ENCODE measurements around the gene LMLN.
"Not testable (repeated sequence)": the region's sequence is repeated elsewhere in the genome, so short reads cannot be mapped to it uniquely, and the experiment has no call there.

The LMLN gene

GRCh38 chr3:197959891-197960693 is at the start of gene LMLN:
TSS of gene LMLN (plus strand) at chr3:197960217. CDS start at chr3:197960246, 29 bp downstream.
- DNase-seq (ENCODE audit: low read depth in 2 of 2): peak; percentile 88 to 93

- no peak for DNase-seq (ENCODE audit: low read depth in 2 of 2)
These were observed 47.1 kb upstream of the LMLN start for GRCh38 chr3:197912741-197913476.

DNA sequence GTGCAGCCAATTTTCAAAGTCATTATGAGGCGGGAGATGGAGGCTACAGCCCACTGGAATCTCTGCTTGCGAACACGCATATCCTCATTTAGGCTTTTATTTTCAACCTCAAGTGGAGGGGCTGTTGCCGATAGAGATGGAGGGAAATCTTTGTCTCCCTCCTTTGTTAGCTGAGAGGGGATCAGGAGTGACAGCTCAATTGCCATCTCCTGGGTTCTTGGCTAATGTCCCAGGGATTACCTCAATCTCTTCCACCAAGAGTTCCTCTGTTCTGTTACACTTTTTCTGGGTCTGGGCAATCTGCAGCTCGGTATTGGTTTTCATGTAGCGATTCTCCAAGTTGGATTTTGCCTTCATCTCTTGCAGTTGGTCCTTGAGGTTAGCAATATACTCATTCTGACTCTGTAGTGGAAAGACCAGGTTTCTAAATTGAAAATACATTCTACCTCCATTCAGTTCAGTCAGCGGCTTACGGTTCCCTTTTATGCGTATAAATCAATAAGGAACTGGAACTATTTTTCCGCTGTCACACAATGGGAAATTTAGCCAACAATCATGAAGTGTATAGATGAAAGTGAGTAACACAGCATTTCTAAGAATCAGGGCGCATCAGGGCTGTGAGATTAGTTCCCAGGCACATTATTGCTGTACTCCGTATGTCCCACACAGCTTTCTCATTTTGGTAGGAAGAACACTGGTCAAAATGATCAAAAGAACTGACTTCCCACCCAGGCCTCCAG is 46.2 kb upstream of the LMLN start:
- no peak for DNase-seq (ENCODE audit: low read depth in 2 of 2)

DNA sequence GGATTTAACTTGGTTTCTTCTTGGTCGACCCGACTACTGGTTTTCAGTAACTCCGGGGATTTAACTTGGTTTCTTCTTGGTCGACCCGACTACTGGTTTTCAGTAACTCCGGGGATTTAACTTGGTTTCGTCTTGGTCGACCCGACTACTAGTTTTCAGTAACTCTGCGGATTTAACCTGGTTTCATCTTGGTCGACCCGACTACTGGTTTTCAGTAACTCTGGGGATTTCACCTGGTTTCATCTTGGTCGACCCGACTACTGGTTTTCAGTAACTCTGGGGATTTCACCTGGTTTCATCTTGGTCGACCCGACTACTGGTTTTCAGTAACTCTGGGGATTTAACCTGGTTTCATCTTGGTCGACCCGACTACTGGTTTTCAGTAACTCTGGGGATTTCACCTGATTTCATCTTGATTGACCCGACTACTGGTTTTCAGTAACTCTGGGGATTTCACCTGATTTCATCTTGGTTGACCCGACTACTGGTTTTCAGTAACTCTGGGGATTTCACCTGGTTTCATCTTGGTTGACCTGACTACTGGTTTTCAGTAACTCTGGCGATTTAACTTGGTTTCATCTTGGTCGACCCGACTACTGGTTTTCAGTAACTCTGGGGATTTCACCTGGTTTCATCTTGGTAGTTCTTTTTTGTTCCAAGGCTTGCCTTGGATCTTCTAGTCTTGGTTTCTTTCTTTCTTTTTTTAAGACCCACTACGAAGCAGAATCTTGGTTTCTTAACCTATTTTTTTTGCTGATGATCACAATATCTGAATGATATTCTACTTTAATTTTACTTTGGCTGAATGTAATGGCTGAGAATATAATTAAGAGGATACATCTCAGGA is 38.4 kb upstream of the LMLN start:
- DNase-seq (ENCODE audit: low read depth in 2 of 2): not testable (repeated sequence)

DNA sequence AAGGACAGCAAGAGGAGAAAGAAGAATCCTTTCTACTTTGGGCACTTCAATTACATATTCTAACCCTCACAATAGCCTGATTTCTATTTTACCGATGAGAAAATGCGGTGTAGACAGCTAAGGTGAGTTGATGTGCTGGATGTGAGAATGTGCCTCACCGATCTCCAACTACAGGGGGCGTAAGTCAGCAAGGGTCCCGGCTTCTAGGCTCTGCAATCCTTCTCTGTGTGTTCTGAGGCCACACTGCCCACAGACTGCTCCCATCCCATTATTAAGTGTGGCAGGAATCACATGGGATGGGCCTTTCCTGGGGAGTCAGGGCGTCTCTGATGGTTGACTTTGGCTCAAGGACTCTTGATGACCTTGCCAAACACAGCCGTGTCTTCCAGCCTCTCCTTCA is 33.6 kb upstream of the LMLN start:
- no peak for DNase-seq (ENCODE audit: low read depth in 2 of 2)

DNA sequence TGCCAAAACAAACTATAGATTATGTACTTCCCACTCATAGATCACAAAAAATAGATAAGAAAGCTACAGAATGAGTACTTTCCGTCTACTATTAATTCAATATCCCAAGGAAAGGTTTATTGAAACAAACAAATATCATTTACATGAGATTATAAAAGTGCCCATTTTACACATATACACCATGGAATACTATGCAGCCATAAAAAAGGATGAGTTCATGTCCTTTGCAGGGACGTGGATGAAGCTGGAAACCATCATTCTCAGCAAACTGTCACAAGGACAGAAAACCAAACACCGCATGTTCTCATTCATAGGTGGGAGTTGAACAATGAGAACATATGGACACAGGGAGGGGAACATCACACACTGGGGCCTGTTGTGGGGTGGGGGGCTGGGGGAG is 32.4 kb upstream of the LMLN start:
- not testable (repeated sequence) for DNase-seq (ENCODE audit: low read depth in 2 of 2)

DNA sequence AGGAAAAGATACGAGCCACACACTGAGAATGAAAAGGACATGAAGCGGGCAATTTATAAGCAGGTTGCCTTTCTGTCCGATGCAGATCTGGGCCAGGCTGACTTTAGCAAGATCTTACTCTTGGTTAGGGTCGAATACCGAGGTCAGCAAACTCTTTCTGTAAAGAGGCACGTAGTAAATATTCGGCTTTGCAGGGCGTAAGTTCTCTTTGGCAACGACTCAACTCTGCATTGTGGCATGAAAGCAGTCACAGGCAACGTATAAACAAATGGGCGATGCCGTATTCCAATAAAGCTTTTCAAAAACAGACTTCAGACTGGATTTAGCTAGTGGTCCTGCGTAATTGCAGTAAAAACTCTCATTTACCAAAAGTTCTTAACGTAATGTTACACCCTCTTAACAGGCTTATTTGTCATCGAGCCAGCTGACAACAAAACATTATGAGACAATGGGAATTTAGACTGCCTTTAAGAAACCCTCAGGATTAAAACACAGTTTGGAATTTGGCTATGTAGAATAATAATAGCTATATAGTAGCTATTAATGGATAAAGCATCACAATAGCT is 23.1 kb upstream of the LMLN start:
- no peak for DNase-seq (ENCODE audit: low read depth in 2 of 2)

DNA sequence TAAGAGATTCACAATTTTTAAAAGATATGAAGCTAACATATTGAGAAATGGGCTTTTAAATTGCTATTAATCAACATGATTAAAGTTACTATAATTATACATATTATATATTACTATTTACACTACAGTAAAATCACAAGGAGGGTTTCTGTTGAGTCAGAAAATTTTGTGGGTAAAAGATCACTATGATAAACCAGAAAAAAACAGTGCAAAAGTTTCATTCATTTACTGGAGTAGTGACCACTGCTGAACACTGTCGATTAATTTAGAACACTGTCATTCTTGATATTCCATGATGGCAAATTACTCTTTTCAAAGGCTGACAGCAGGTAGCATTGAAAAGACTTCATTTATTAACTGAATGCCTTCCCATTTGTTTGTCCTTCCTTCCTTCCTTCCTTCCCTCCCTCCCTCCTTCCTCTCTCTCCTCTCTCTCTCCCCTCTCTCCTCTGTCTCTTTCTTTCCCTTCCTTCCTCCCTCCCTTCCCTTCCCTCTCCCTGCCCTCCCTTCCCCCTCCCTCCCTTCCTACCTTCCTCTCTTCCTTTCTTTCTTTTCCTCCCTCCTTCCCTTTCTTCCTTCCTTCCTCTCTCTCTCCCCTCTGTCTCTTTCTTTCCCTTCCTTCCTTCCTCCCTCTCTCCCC is 19.2 kb upstream of the LMLN start:
- DNase-seq (ENCODE audit: low read depth in 2 of 2): no peak

GRCh38 chr3:197942956-197943556 is 17.0 kb upstream of the LMLN start:
- no peak for DNase-seq (ENCODE audit: low read depth in 2 of 2)

DNA sequence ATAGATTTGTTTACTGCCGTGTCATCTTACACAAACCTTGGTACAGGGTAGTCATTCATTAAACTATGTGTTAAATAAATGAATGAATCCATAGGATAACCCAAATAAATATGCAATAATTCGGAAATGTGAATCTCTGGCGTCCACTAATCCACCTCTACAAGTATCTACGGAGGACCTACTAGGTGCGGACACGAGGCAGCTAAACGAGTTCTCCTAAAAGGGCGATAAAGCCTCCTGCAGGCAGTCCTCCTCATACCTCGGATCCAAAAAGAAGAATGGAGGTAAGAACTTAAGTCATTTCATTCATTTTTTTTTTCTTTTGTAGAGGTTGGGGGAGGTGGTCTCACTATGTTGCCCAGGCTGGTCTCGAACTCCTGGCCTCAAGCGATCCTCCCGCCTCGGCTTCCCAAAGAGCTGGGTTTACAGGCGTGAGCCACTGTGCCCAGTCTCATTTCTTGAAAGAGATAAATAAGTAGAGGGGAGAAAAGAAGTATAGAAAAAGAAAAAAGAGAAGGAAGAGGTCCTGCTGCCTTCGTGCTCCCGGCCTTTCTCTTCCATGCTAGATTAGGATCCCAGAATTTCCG is 10.7 kb upstream of the LMLN start:
- no peak for DNase-seq (ENCODE audit: low read depth in 2 of 2)

DNA sequence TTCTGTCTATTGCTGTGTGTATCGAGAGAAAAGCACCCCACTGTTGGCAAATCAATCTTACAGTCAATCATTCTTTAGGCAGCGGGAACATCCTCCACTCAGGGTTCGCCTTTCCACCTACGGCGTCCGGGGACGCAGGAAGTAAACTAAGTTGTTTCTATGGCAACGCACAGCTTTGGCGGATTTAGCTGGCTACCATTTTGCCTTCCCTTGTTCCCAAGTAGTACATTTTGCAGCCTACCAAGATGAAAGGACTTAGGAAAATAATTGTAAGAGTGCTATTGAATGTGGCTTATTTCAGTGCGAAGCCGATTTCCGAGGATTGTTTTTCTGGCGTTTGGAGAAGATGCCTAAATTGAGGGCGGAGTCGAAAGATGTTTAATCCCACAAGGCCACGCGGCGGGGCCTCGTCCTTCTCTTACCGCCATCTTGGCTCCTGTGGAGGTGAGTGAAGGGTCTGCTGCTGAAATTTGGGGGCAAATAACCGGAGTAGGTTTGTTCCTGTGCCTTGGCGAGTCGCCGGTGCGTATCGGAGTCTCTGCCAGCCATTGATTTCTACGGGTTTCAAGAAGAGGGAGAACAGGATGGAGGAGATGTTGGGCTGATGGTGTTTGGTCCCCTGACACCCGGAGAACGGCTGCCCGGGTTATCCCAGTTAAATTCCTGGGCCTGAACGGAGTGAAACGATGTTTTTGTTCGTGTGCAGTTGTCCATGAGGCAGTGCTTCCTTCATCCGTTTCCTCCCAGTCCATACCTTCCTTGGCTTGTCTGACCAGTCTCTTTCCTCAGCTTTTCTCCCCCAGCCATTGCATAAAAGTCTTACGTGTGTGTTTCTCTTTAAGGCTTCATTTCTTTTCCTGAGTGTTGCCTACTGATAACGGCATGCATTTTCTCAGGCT is 10.0 kb upstream of the LMLN start, which contains the start of gene RPL35A:
TSS of gene RPL35A (plus strand) at position 413 of the 899 bp plus-strand sequence. CDS start 778 bp downstream, outside the sequence.
- peak; percentile 65 to 74 for DNase-seq (ENCODE audit: low read depth in 2 of 2)

DNA sequence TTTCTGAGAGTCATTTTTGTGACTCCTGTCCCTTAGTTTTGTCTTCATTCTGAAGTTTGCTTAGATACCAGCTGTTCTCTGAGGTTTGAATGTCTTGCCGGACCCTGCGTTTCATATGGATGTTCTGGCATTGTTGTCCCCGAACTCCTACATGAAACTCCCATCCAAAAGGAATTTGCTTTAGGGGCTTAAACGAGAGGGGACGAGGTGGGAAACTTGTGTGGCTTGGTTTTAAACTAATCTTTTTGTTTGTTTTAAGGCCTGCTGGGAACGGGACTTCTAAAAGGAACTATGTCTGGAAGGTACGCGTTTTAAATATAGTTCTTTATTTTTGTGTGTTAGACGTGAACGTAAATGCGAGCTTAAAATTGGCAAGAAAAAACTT is 9.3 kb upstream of the LMLN start:
- DNase-seq (ENCODE audit: low read depth in 2 of 2): no peak

DNA sequence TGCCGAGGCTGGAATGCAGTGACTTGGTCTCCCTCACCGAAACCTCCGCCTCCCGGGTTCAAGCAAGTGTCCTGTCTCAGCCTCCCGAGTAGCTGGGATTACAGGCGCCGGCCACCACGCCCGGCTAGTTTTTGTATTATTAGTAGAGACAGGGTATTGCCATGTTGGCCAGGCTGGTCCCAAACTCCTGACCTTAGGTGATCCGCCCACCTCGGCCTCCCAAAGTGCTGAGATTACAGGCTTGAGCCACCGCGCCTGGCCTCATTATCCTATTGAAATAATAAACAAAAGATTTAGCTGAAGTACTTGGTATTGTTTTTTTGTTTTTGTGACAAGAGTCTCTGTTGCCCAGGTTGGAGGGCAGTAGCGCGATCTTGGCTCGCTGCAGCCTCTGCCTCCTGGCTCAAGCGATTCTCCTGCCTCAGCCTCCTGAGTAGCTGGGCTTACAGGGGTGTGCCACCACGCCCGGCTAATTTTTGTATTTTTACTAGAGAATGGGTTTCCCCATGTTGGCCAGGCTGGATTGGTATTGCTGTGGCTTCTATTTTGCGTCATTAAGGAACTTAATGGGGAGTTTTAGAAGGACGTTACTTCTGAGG is 8.5 kb upstream of the LMLN start:
- DNase-seq (ENCODE audit: low read depth in 2 of 2): no peak

GRCh38 chr3:197952440-197952839 is 7.6 kb upstream of the LMLN start:
- DNase-seq (ENCODE audit: low read depth in 2 of 2): no peak

DNA sequence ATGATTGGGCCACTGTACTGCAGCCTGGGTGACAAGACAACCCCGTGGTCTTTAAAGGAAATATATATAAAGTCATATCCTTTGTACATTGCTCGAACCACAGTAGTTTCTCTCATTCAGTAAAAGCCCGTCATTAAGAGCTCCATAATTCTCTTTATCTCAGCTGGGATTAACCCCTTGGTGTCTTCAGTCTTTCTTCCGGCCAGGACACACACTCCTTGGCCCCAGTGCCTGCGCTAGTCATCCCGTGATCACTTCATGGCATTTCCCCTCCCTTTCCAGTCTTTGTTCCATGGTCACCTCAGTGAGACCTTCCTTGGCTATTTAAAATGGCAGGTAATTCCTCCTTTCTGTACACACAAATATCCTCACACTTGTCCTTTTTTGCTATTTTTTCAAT is 6.7 kb upstream of the LMLN start:
- no peak for DNase-seq (ENCODE audit: low read depth in 2 of 2)

- no peak for DNase-seq (ENCODE audit: low read depth in 2 of 2)
These were observed 6.1 kb upstream of the LMLN start for GRCh38 chr3:197953881-197954280.

- no peak for DNase-seq (ENCODE audit: low read depth in 2 of 2)
These were observed 4.0 kb upstream of the LMLN start for GRCh38 chr3:197955892-197956477.

DNA sequence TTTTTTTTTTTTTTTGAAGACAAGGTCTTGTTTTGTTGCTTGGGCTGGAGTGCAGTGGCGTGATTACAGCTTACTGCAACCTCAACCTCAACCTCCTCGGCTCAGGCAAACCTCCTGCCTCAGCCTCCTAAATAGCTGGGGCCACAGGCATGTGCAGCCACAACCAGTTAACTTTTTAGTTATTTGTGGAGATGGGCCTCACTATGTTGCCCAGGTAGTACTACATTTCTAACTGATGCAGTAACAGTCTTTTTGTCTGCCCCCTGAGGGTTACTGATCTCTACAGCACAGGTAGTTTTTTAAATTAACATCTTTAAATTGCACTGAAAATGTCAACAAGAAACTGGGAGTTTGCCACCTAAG is 3.4 kb upstream of the LMLN start:
- DNase-seq (ENCODE audit: low read depth in 2 of 2): no peak
